GM19452 (cell line): Measurements from ENCODE around the gene NKAP.
"Not testable (repeated sequence)": the region's sequence is repeated elsewhere in the genome, so short reads cannot be mapped to it uniquely, and the experiment has no call there.

Experiments used
- ATAC-seq: cut with Tn5 transposase; IDR thresholded peaks from one replicate; pipeline ENCODE4 v1.9.1; 2021; ENCODE audit not compliant: unreplicated experiment

Gene NKAP

DNA sequence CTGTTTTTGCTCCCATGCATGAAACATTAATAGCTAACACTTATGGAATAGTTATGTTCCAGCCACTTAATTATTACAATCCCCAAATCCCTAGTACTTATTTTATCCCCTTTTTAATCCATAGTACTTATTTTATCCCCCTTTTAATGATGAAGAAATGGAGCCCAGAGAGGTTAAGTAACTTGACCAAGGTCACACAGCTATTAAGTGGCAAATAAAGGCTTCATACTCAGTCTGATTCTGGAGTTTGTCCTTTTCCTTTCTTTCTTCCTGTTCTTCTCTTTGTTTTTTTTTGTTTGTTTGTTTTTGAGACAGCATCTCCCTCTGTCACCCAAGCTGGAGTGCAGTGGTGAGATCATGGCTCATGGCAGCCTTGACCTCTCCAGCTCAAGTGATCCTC lies 2.2 kb downstream of the NKAP start:
- ATAC-seq = no peak

DNA sequence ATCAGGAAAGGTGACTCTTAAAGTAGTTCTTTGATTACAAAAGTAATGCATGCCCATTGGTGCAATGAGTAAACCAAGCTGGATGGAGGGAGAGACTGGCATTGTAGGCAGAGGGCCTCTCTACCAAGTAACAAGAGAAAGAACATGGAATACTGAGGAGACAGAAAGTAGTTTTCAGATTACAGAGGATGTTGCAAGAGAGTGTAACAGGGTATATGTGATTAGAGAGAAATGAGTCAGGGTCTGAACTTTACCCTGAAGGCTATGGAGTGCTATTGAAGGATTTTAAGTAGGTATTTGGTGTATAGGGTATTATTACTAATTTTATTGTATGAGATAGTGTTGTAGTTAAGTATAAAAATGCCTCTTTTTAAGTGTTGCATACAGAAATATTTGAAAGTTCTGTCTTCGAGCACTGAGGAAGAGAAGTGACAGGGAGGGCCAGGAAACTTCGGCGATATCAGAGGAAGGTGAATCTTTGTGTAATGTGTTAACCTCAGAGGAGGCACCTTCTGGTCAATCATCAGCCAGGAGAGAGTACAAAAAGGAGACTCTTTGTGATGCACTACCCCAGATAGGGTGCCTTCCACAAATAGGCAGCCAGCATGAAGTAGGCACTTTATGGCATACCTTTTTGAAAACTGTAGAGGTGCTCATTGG lies 8.2 kb downstream of the NKAP start:
- no peak for ATAC-seq

DNA sequence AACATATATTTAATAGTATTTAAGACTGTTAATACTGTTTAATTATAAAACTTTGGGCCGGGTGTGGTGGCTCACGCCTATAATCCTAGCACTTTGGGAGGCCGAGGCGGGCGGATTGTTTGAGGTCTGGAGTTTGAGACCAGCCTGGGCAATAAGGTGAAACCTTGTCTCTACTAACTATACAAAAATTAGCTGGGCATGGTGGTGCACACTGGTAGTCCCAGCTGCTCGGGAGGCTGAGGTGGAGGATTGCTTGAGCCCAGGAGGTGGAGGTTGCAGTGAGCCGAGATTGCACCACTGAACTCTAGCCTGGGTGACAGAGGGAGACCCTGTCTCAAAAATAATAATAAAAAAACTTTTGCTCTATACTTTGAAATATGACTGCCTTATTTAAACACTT lies 21.2 kb downstream of the NKAP start:
- ATAC-seq = not testable (repeated sequence)

GRCh38 chrX:119919835-119920585 lies 23.5 kb downstream of the NKAP start:
- ATAC-seq = no peak

GRCh38 chrX:119917877-119918276 lies 25.7 kb downstream of the NKAP start:
- ATAC-seq = no peak

DNA sequence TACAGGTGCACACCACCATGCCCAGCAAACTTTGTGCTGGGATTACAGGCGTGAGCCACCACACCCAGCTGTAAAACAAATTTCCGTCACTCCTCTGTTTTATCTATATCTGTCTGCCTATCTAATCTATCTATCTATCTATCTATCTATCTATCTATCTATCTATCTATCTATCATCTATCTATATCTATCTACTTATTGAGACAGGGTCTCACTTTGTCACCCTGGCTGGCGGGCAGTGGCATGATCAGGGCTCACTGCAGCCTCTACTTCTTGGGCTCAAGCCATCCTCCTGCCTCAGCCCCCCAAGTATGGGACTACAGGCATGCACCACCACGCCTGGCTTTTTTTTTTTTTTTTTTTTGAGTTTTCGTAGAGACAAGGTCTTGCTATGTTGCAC lies 27.2 kb downstream of the NKAP start:
- no peak for ATAC-seq

- no peak for ATAC-seq
Observed at GRCh38 chrX:119900976-119901375, 42.6 kb downstream of the NKAP start.

DNA sequence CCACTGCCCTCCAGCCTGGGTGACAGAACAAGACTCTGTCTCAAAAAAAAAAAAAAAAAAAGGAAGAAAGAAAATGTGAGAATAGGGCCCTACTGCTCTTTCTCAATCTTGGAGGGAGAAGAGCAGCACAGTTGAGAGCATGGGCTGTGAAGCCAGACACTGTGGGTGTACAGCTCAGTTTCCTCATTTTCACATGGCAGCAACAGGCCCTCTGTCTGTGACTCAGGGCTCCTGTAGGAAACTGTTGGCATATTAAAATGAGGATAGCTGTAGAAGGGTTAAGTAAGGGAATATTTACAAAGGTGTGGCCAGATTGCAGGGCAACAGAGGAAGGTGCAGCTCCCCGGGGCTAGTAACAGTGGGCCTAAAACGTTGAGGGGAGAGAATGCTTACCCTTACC lies 44.4 kb downstream of the NKAP start:
- no peak for ATAC-seq

GRCh38 chrX:119895843-119896326 lies 47.7 kb downstream of the NKAP start, which contains the start of gene AKAP14:
AKAP14 (plus strand) TSS chrX:119895893; CDS start chrX:119903224, 7,331 bp downstream.
- no peak for ATAC-seq

- not testable (repeated sequence) for ATAC-seq
Observed at GRCh38 chrX:119891961-119892692, 51.4 kb downstream of the NKAP start.

- not testable (repeated sequence) for ATAC-seq
Observed at GRCh38 chrX:119890626-119891025, 52.9 kb downstream of the NKAP start.

DNA sequence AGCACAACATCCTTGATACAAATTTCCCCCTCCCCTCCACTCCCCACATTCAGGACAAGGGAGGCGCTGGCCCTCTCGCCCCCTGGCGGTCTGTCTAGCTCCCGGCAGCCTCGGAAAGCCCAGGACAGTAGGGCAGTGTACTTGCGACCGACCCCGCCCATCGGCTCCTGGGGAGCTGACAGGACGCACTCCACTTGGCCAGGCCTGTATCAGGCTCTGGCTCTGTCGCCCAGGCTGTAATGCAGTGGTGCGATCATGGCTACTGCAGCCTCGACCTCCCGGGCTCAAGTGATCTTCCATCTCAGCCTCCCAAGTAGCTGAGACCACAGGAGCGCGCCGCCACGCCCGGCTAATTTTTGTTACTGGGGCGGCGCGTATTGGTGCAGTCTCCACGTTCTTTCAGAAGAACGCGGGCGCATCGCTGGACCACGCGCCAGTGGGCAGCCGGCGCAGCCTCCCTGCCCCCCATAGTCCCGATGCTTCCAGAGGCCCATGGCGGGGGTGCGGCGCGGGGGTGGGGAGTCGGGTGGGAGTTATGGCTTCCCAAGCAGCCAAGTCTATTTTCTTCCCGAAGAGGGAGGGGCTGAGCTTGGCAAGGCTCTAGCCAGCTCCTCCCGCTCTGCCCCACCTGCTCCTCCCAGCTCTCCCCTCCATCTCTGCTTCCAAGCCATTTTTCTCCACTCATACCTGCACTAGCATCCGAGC lies 55.7 kb downstream of the NKAP start:
- ATAC-seq = peak; percentile 85

- no peak for ATAC-seq
Observed at GRCh38 chrX:119885554-119886428, 57.8 kb downstream of the NKAP start.

- ATAC-seq = no peak
Observed at GRCh38 chrX:119880552-119881437, 62.8 kb downstream of the NKAP start.

- ATAC-seq = no peak
Observed at GRCh38 chrX:119880076-119880475, 63.5 kb downstream of the NKAP start.

DNA sequence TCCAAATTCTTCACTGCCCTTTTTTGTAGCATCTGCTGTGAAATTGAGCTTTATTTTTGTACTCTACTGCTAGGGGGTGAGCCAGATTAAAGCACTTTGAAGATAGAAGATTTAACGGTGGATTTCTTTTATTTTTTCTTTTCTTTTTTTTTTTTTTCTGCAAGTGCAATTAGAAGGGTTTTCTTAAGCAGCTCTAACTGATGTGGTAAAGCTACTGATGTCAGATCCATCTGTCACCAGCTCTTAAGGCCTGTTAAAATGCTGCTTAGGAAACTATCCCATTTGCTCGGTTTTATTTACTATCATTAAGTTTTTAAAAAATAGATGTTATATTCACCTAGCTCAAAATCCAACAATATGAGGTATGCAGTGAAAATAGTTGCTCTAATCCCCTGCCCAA lies 64.8 kb downstream of the NKAP start:
- ATAC-seq = no peak

GRCh38 chrX:119871599-119872395 lies 71.8 kb downstream of the NKAP start, which contains the start of the genes NDUFA1 and RNF113A:
NDUFA1 (plus strand) TSS chrX:119871832; CDS start chrX:119871912, 80 bp downstream.
RNF113A (minus strand) TSS chrX:119871733; CDS start chrX:119871613, 120 bp downstream.
- peak; percentile 90 for ATAC-seq

DNA sequence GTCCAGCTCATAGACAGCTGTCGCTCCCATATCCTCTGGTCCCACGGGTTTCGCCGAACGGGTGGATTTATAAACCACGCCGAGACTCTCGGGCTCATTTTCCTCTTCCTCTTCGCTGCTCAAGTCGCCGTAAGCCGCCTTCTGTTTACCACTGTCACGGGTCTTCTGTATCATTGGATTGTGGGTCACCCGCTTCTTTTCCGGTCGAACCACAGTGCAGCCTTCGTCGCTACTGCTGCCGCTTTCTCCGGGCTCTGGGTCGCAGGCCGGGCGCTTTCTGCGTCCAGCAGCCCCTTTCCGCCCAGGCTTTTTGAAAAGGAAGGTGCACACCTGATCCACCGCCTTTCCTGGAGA lies 72.3 kb downstream of the NKAP start:
- peak; percentile 51 for ATAC-seq
